Frontal cortex (tissue), 4 donors: ENCODE data around the gene NOCT. TPM values are rescaled to one million over a fixed set of nuclear protein-coding genes. Genes with fewer than 3 reads are reported as not detected.
"Not testable (repeated sequence)": the region's sequence is repeated elsewhere in the genome, so short reads cannot be mapped to it uniquely, and the experiment has no call there.

Source experiments
- DNase-seq, 2 donors: peaks; one replicate each; pipeline ENCODE4 v3.0.0; 2012; ENCODE audit warnings: low spot score in 2 of 2
- FAIRE-seq: peaks from 2 replicates; lab custom pipeline; 2012; peaks lifted over from hg19 to GRCh38; lab: Jason Lieb, UNC
- total RNA-seq: library from RNA; depleted of rRNA; stranded (reverse); fragments of >200 nt; gene quantifications from one replicate; pipeline ENCODE4 v1.2.3, GENCODE V29; 2014
- donor health status: control.
- donor health status: control.
- donor health status: control.

Gene NOCT
- total RNA-seq, 1 donor from 2014 or later: 33.8 TPM

- DNase-seq (no peak), FAIRE-seq (no peak)
Measured at GRCh38 chr4:139038874-139039443, 23.4 kb downstream of the NOCT start.

DNA sequence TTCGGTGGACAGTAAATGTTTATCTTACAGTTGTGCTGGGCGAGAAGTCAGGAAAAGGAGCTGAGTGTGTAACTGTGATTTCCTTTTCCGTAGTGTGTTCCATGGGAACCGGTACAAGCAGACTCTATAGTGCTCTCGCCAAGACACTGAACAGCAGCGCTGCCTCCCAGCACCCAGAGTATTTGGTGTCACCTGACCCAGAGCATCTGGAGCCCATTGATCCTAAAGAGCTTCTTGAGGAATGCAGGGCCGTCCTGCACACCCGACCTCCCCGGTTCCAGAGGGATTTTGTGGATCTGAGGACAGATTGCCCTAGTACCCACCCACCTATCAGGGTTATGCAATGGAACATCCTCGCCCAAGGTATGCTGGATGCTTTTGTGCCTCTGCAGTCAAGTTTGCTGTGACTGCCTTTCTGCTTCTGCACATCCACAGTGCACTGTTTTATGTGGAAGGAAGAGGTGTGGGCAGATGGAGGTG, 27.4 kb downstream of the NOCT start:
- DNase-seq: no peak
- FAIRE-seq: no peak

DNA sequence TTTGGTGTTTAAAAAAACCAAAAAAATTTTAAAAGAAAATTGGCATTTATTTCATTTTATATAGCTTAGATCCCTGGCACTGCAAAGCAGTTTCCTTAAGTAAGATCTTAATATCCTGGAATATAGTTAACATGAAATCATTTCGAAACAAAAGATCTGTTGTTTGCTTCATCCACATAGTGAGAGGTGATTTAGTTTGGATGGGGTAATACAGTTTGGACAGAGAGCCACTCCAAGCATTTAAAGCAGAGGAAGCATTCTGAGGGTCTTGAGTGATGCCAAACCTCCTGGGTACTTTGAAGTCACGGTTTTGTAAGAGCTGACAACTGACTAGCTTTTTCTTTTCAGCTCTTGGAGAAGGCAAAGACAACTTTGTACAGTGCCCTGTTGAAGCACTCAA, 28.7 kb downstream of the NOCT start:
- DNase-seq (no peak), FAIRE-seq (no peak)

GRCh38 chr4:139048026-139048425, 32.4 kb downstream of the NOCT start:
- no peak for DNase-seq
- no peak for FAIRE-seq

- FAIRE-seq: no peak
- DNase-seq: no peak
Measured at GRCh38 chr4:139050446-139050845, 34.9 kb downstream of the NOCT start.

- FAIRE-seq (no peak), DNase-seq (no peak)
Measured at GRCh38 chr4:139053909-139054308, 38.3 kb downstream of the NOCT start.

DNA sequence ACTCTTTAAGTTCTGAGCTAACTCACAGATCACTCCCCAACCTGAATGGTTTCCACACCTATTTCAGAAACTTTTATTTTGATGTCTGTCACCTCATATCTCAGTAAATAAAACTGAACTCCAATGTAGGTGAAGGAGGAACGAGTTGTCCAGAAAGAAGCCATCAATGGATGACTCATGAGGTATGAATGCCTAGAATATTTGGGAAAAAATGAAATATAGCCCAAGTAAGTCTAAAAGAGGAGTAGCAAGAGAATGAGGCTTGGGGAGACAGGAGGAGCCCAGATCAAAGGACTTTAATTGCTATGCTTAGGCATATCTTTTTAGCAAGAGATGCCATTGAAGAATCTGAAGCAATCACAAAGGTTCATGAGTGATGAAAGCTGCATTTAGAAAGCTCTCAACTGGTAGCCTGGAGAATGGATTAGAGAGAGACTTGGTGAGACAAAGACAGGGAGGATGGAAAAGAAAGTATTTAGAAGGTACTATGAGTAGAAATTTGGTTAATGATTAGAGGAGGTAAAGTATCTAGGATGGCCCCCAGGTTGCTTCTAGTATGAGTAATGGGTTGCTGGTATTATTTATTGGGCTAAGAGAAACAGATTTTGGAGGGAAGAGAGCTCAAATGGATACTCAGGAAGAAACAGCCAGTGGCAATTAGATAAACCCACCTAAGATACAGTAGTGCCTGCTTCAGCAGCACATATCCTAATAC, 39.4 kb downstream of the NOCT start:
- DNase-seq: no peak
- FAIRE-seq: no peak

GRCh38 chr4:139059026-139059425, 43.4 kb downstream of the NOCT start:
- DNase-seq, FAIRE-seq: not testable (repeated sequence)

GRCh38 chr4:139060591-139060990, 45.0 kb downstream of the NOCT start:
- FAIRE-seq (no peak), DNase-seq (no peak)

DNA sequence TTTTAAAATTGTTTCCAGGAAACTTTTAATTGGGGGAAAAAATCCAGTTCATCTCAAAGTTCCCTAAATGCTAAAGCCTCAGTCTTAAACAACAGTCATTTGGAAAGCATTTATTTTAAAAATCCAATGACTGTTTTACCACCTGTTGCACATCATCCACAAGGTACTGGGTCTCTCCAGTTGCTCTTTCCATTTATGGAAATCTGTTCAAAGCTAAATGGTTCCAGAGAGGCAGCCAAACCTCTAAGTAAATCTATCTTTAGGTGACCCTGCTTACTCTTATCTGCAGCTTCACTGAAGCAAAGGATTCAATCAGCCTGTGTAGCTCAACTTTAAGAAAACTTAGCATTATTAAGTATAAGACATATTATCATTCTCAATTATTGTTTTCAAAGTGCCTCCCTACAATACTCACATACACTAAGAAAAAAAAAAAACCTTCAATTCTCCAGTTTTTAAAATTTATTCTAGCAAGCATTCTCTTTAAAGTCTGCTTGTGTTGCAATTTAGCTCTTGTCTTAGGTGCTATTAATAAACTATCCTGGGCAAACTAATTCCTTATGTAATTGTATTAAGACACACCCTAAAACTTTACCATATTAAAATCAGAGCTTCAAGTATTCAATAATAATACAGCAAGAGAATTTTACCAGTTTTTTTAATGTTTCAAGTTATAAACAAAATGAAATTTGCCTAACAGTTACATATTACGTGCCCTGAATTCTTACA, 60.6 kb downstream of the NOCT start:
- FAIRE-seq: no peak
- no peak for DNase-seq

DNA sequence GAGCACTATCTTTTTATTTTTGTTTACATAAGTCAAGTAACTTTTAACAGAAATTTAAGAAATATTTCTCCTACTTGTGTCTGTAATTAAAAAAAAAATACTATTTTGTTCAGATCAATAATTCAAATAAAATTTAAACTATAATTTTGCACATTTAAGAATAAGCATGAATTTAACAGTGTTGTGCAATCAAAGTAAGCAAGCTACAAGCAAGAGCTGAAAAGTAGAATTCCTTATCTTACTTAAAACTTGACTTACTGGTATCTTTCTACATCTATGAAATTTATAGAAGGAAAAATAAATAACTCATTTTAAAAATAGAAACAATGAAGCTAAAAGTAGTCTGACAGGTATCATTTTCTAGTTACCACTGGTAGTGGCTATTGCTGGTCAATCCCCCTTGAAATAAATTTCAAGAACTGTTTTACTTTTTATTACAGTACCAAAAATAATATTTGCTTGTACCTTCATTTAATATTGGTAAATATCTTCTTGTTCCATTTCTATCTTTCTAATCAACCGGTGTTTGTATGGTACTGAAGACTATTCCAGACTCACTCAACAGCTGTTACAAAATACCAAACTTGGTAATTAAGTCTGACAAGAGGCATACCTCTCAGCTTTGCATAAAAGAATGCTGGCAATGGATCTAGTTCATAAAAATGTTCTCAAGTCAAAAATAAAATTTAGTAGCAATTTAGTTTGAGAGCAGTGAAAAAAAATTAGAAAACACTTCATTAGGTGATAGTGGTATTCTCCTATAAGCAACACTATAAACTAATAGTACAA, 62.2 kb downstream of the NOCT start:
- peak; percentile 84 for FAIRE-seq
- DNase-seq: no peak

- DNase-seq: no peak
Measured at GRCh38 chr4:139078926-139079325, 63.3 kb downstream of the NOCT start.

GRCh38 chr4:139082750-139083606, 67.4 kb downstream of the NOCT start:
- peak; percentile 66 for FAIRE-seq
- DNase-seq: peak; percentile 91 to 95

More at GRCh38 chr4:139078926-139079325, 63.3 kb downstream of the NOCT start:
- no peak for FAIRE-seq

GRCh38 chr4:139083607-139083955, 68.0 kb downstream of the NOCT start:
- DNase-seq: peak; percentile 73 to 75
- FAIRE-seq: no peak

GRCh38 chr4:139083956-139084803, 68.6 kb downstream of the NOCT start:
- DNase-seq: peak; percentile 68 to 75
- FAIRE-seq: no peak

- DNase-seq: no peak
- FAIRE-seq: no peak
Measured at GRCh38 chr4:139084804-139085093, 69.2 kb downstream of the NOCT start.

GRCh38 chr4:139085141-139085540, 69.6 kb downstream of the NOCT start:
- no peak for FAIRE-seq
- no peak for DNase-seq

- no peak for DNase-seq
- no peak for FAIRE-seq
Measured at GRCh38 chr4:139092271-139092670, 76.7 kb downstream of the NOCT start.
